CD4-positive, alpha-beta T cell (primary cell): Measurements from ENCODE around the gene BAZ2A. TPM values are rescaled to one million over a fixed set of nuclear protein-coding genes. Genes with fewer than 3 reads are reported as not detected.

Experiments used
- ATAC-seq: fragments of 200-7000 bp; cut with Tn5 transposase; one replicate; pipeline ENCODE4 v1.10.0; 2022; ENCODE audit warnings: mild to moderate bottlenecking; ENCODE audit not compliant: poor library complexity
- CTCF ChIA-PET: fragments of 350-600 bp; sonication (Branson Sonifier 250); formaldehyde crosslinking; loops from one replicate; lab custom pipeline; 2021; ENCODE audit warnings: antibody characterized with exemption, inconsistent platforms; lab: Charles Lee
- POLR2A ChIA-PET: fragments of 350-600 bp; sonication (Branson Sonifier 250); formaldehyde crosslinking; loops from one replicate; lab custom pipeline; 2021; ENCODE audit warnings: antibody characterized with exemption, inconsistent platforms; lab: Charles Lee
- DNase-seq, 14 experiments: peaks; one replicate each; pipeline ENCODE4 v3.0.0-alpha.2; 2013 to 2020; ENCODE audit warnings: mixed read lengths in 2 of 14
- H3K27ac ChIP-seq, 2 donors: one replicate each; pipeline versions ENCODE4 v1.5.1 to v1.7.0; 2013; ENCODE audit warnings: low read length in 2 of 2, low read depth in 1 of 2, mild to moderate bottlenecking in 1 of 2
- H3K27me3 ChIP-seq, 2 experiments: 1 replicate in 1 of 2; 2 replicates in 1 of 2; pipeline versions ENCODE4 v1.6.1 to v1.7.0; 2013; ENCODE audit warnings: low read length in 2 of 2, control low read depth in 1 of 2, mild to moderate bottlenecking in 1 of 2, moderate library complexity in 1 of 2; ENCODE audit not compliant: insufficient read depth in 2 of 2, control insufficient read depth in 1 of 2
- H3K36me3 ChIP-seq: one replicate; pipeline ENCODE4 v1.6.1; 2013; ENCODE audit warnings: low read length, control low read depth; ENCODE audit not compliant: insufficient read depth
- H3K4me1 ChIP-seq: one replicate; pipeline ENCODE4 v1.6.1; 2013; ENCODE audit warnings: low read length, control low read depth; ENCODE audit not compliant: insufficient read depth
- H3K4me3 ChIP-seq: one replicate; pipeline ENCODE4 v1.5.1; 2013; ENCODE audit warnings: mild to moderate bottlenecking, low read length, moderate library complexity
- H3K9me3 ChIP-seq, 2 experiments: 1 replicate in 1 of 2; 2 replicates in 1 of 2; pipeline versions ENCODE4 v1.6.1 to v1.7.0; 2013; ENCODE audit warnings: low read length in 2 of 2, mild to moderate bottlenecking in 2 of 2, control low read depth in 1 of 2, moderate library complexity in 1 of 2; ENCODE audit not compliant: control insufficient read depth in 1 of 2, insufficient read depth in 1 of 2
- H3K27ac Mint-ChIP-seq: one replicate; pipeline ENCODE4 v1.8.0; 2020; ENCODE audit warnings: mixed read lengths
- H3K27me3 Mint-ChIP-seq: one replicate; pipeline ENCODE4 v1.8.0; 2021; ENCODE audit warnings: mixed read lengths
- H3K36me3 Mint-ChIP-seq: one replicate; pipeline ENCODE4 v1.8.0; 2021; ENCODE audit warnings: low read depth, mixed read lengths
- H3K4me1 Mint-ChIP-seq: one replicate; pipeline ENCODE4 v1.8.0; 2021; ENCODE audit warnings: low read depth, mixed read lengths
- H3K4me3 Mint-ChIP-seq: one replicate; pipeline ENCODE4 v1.8.0; 2020; ENCODE audit warnings: mild to moderate bottlenecking, mixed read lengths
- H3K9me3 Mint-ChIP-seq: one replicate; pipeline ENCODE4 v1.8.0; 2020; ENCODE audit warnings: mixed read lengths
- intact Hi-C, 2 experiments: fragments of 100-400 bp; cut with DNase I in 1 of 2; cut with micrococcal nuclease in 1 of 2; formaldehyde crosslinking; loops; one replicate each; pipeline versions ENCODE4 v1.15.1 to v1.9.0; 2023 to 2025; cut with DNase I, micrococcal nuclease
- total RNA-seq, 174 experiments: library from RNA in 2 of 174; stranded (reverse) in 2 of 174; gene quantifications; one replicate each; pipeline ENCODE4 v1.2.3 and lab custom pipeline; 2021 to 2026
- TF ChIP-seq, protein P1 (sequence below): fragments of 200-600 bp; IDR thresholded peaks from one replicate; pipeline ENCODE4 v1.8.0; 2022; ENCODE audit warnings: antibody characterized with exemption, mild to moderate bottlenecking

The BAZ2A gene
- total RNA-seq, 2 experiments from 2014 or later: 207 to 211 TPM

DNA sequence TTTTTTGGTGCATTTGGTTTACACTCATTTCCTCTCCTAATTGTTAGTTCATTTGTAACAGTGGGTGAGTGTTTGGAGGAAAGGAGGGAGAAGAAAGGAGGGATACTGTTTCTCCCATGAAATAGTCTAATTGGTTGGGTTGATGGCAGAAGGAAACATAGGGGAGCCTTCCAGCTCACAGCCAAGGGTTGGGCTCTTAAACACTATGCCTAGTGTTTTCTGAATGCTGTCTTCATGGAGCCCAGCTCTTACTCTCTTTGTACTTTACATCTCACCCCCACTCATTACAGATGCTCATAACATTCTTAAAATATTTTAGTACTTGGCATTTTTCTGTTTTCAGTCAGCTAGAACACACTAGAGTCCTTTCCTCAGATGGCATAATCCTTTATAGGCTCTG, 38.2 kb downstream of the BAZ2A start:
- Histone ChIP-seq H3K4me1 (no peaks in the 10 kb centered on the region), H3K27ac (no peak overlapping the region), H3K27me3 (no peaks in the 10 kb centered on the region), H3K9me3 (no peaks in the 10 kb centered on the region), H3K4me3 (no peak overlapping the region), H3K36me3 (peaks cover 19% of the 10 kb centered on the region)
- ChIA-PET CTCF (no interaction called here), POLR2A (interaction anchor here (0.6 kb wide), 1 partner anchor 37 kb away, joined by 3 read pairs; no protein-coding TSS in a partner anchor)
- Mint-ChIP-seq H3K4me1 (peaks cover 8% of the 10 kb centered on the region), H3K36me3 (peaks cover 21% of the 10 kb centered on the region), H3K9me3 (no peaks in the 10 kb centered on the region), H3K27ac (no peak overlapping the region), H3K27me3 (no peaks in the 10 kb centered on the region), H3K4me3 (no peak overlapping the region)
- DNase-seq (no peak), ATAC-seq (no peak)
- intact Hi-C loops: loop anchor here in 1 of 2 experiments (5.0 to 10.0 kb wide), 2 partner anchors 35 to 477 kb away; partner anchors contain the start of genes RPL41 and ZC3H10
- TF ChIP-seq, protein P1, sequence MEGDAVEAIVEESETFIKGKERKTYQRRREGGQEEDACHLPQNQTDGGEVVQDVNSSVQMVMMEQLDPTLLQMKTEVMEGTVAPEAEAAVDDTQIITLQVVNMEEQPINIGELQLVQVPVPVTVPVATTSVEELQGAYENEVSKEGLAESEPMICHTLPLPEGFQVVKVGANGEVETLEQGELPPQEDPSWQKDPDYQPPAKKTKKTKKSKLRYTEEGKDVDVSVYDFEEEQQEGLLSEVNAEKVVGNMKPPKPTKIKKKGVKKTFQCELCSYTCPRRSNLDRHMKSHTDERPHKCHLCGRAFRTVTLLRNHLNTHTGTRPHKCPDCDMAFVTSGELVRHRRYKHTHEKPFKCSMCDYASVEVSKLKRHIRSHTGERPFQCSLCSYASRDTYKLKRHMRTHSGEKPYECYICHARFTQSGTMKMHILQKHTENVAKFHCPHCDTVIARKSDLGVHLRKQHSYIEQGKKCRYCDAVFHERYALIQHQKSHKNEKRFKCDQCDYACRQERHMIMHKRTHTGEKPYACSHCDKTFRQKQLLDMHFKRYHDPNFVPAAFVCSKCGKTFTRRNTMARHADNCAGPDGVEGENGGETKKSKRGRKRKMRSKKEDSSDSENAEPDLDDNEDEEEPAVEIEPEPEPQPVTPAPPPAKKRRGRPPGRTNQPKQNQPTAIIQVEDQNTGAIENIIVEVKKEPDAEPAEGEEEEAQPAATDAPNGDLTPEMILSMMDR: no peak

DNA sequence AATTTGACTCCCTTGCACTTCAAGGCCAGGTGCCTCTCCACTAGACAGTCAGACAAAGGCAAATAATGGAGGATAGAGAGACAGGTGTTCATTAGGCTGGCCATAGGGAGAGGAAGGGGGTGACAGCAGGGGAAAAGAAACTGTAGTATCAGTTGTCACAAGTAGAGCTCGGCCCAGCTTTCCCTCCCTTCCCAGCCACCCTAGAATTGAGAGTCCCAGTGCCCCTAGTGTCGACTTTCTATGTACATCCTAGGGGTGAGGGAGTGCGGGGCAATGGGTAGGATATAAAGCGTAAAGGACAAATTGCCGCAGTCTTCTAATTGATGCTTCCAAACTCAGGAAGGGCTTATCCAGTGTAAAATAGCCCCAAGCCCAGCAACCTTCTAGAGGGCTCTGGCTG, 39.0 kb downstream of the BAZ2A start:
- ATAC-seq: no peak

DNA sequence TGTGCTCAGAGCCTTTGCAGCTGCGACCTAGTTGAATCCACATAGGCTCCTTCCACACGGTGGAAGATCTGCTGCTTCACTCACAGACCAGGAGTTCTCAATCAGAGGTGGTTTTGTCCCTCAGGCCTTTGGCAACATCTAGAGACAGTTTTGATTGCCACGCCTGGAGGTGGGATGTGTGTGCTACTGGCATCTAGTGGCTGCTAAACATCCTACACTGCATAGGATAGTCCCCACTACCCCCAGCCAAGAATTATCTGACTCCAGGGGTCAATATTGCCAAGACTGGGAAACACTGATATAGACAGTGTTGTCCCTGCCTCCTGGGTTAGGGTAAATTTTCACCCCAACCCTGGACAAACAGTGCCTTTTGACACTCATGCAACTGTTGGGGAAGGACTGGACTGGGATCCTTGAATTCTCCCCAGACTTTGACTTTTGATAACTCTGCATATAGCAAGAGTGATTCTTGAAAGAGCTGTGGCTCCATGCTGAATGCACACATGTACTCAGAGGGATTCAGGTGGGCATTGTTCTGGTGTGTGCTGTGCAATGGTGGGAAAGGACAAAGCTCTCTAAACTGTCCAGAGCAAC, 39.8 kb downstream of the BAZ2A start:
- ATAC-seq (peak; percentile 64), DNase-seq (peak in 1 of 14 experiments; percentile 29)
- H3K9me3 Mint-ChIP-seq: no peaks in the 10 kb centered on the region
- peaks cover 11% of the 10 kb centered on the region for H3K36me3 Mint-ChIP-seq
- H3K27ac Mint-ChIP-seq: no peak overlapping the region
- H3K4me3 ChIP-seq: no peak overlapping the region
- H3K27me3 Mint-ChIP-seq: no peaks in the 10 kb centered on the region
- ChIA-PET POLR2A (no interaction called here), CTCF (interaction anchor here (0.7 to 1.2 kb wide), 2 partner anchors 9 to 76 kb away, joined by 3 read pairs; no protein-coding TSS in a partner anchor)
- peaks cover 8% of the 10 kb centered on the region for H3K4me1 Mint-ChIP-seq
- intact Hi-C loops: loop anchor here in 1 of 2 experiments (5.0 to 10.0 kb wide), 2 partner anchors 37 to 476 kb away; partner anchors contain the start of genes RPL41 and ZC3H10
- peaks cover 5% of the 10 kb centered on the region for H3K36me3 ChIP-seq
- H3K4me3 Mint-ChIP-seq: no peak overlapping the region
- no peaks in the 10 kb centered on the region for H3K4me1 ChIP-seq
- H3K27me3 ChIP-seq: no peaks in the 10 kb centered on the region
- no peaks in the 10 kb centered on the region for H3K9me3 ChIP-seq
- TF ChIP-seq, protein P1: no peak
- no peak overlapping the region for H3K27ac ChIP-seq

More for the DNA sequence above, 39.0 kb downstream of the BAZ2A start:
- H3K36me3 Mint-ChIP-seq: peaks cover 13% of the 10 kb centered on the region
- H3K27ac Mint-ChIP-seq: no peak overlapping the region
- no peaks in the 10 kb centered on the region for H3K9me3 Mint-ChIP-seq
- Histone ChIP-seq H3K36me3 (peaks cover 12% of the 10 kb centered on the region), H3K4me1 (no peaks in the 10 kb centered on the region), H3K27ac (no peak overlapping the region), H3K4me3 (no peak overlapping the region), H3K9me3 (no peaks in the 10 kb centered on the region), H3K27me3 (no peaks in the 10 kb centered on the region)
- no peak for DNase-seq
- ChIA-PET POLR2A (no interaction called here), CTCF (no interaction called here)
- no peaks in the 10 kb centered on the region for H3K27me3 Mint-ChIP-seq
- peaks cover 8% of the 10 kb centered on the region for H3K4me1 Mint-ChIP-seq
- TF ChIP-seq, protein P1: no peak
- intact Hi-C loops: loop anchor here in 1 of 2 experiments (5.0 to 10.0 kb wide), 2 partner anchors 36 to 476 kb away; partner anchors contain the start of genes RPL41 and ZC3H10
- H3K4me3 Mint-ChIP-seq: no peak overlapping the region
